ENCODE results near the gene FGFR1OP2.
A peak's percentile ranks its signal among the peaks of the same experiment; 100 is the strongest.
"Not testable (repeated sequence)": the region's sequence is repeated elsewhere in the genome, so short reads cannot be mapped to it uniquely, and the experiment has no call there.

Gene FGFR1OP2

GRCh38 chr12:26941215-26941594 is 2.9 kb downstream of the FGFR1OP2 start:
- no peak for DNase-seq (ENCODE audit: low read depth)

DNA sequence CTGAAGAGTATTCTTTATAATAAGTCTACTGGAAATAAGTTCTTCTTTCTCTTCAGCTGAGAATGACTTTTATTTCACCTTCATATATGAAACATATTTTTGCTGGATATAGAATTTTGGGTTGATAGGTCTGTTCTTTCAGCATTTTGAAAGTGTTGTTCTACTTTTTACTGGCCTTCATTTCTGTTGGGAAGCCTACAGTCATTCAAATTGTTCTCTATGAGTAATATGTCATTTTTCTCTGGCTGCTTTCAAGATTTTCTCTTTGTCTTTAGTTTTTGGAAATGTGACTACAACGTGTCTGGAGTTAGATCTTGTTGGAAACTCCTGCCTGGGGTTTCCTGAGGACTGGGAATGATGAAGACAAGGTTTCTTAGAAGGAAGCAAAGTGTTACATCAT is 10.0 kb downstream of the FGFR1OP2 start:
- DNase-seq (ENCODE audit: low read depth): no peak

GRCh38 chr12:26953447-26953846 is 15.2 kb downstream of the FGFR1OP2 start:
- DNase-seq (ENCODE audit: low read depth): no peak

DNA sequence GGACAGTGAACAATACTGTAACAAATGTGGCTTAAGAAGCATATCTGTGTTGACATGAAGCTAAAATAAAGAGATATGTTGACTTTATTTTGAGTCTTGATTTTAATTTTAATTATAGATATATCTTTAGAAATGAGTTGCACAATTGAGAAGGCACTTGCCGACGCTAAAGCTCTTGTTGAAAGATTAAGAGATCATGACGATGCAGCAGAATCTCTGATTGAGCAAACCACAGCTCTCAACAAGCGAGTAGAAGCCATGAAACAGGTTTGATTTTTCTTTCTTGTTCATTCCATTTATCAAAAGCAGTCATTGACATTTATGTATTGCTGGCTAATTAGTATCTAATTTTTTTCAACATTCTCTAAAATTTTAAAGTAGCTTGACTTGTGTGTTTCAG is 15.8 kb downstream of the FGFR1OP2 start:
- DNase-seq (ENCODE audit: low read depth): no peak

- DNase-seq (ENCODE audit: low read depth): not testable (repeated sequence)
Measured at GRCh38 chr12:26961391-26961790, 23.1 kb downstream of the FGFR1OP2 start.

DNA sequence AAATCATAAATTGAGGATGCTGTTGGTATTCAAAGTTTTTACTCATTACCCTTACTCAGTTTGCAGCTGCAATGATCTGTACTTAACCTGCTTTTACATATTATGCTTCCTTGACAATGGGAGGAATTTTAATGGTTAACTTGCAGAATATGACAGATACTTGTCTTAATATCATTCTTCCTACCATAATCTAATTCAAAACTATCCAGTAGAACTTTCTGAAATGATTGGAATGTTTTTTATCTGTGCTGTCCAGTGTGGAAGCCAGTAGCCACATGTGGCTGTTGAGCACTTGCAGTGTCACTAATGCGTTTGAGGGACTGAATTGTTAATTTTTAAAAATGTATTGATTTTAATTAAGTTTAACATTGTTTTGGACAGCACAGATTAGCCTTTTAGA is 23.5 kb downstream of the FGFR1OP2 start:
- DNase-seq (ENCODE audit: low read depth): no peak

- DNase-seq (ENCODE audit: low read depth): no peak
Measured at GRCh38 chr12:26963413-26963812, 25.1 kb downstream of the FGFR1OP2 start.

GRCh38 chr12:26966842-26967241 is 28.6 kb downstream of the FGFR1OP2 start:
- no peak for DNase-seq (ENCODE audit: low read depth)

- no peak for DNase-seq (ENCODE audit: low read depth)
Measured at GRCh38 chr12:26970136-26970535, 31.9 kb downstream of the FGFR1OP2 start.

- DNase-seq (ENCODE audit: low read depth): peak; percentile 34
Measured at GRCh38 chr12:26971963-26972362, 33.7 kb downstream of the FGFR1OP2 start.

DNA sequence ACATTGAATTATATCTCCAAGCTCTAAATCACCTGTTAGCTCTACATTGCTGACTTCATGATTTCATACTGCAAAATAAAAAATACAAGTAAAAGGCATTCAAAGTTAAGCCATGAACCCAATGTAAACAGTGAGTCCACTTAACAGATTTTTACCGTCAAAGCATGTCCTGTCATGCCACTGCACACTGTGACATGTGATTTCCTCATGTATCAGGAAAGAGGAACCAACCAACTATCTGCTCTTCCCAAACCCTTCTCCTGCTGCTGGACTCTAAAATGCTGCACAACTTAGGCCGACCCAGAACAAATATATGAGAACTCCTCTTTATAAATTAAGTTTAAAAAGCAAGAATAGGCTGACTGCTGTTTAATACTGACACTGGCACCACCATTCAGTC is 38.4 kb downstream of the FGFR1OP2 start:
- DNase-seq (ENCODE audit: low read depth): no peak

DNA sequence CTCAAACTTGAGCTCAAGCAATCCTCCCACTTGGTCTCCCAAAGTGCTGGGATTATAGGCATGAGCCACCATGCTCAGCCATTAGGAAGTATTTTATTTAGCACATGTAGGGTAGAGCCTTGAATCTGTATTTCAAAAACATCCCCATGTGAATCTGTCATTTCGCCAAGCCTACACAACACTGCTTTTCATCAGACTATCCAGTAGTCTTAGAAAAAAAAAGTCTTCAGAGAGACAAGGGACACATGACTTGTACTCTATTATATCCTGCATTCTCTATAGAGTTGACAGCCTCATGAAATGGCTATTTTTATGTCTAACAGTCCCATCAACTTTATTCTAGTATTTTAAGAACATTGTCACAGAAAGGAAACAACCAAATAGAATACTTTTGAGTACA is 40.5 kb downstream of the FGFR1OP2 start:
- DNase-seq (ENCODE audit: low read depth): no peak

- DNase-seq (ENCODE audit: low read depth): no peak
Measured at GRCh38 chr12:26979733-26980132, 41.5 kb downstream of the FGFR1OP2 start.

- DNase-seq (ENCODE audit: low read depth): no peak
Measured at GRCh38 chr12:26982866-26983265, 44.6 kb downstream of the FGFR1OP2 start.

DNA sequence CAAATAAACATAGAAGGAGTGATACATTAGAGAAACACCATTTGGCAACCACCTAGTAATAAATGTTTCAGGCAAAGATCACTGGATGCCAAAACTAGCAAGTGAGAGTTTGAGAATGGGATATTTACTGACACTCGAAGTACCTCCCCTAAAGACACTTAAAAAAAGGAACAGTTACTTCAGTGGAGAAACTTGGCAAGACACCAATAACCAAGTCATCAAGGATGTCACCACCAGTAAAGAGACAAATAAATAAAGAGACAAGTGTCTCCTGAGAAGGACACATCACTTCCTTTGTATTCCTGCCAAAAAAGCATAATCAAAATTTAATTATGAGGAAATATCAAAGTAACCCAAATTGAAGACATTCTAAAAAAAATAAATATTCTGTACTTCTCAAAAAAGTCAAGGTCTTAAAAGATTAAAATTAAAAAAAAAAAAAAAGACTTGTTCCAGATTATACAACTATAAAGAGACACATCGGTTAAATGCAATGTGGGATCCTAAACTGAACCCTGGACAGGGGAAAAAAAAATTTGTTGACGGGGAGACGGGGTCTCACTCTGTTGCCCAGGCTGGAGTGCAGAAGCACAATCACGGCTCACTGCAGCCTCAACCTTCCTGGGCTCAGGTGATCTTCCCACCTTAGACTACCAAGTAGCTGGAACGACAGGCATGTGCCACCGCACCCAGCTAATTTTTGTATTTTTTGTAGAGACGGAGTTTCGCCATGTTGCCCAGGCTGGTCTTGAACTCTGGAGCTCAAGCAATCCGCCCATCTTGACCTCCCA is 49.6 kb downstream of the FGFR1OP2 start:
- no peak for DNase-seq (ENCODE audit: low read depth)

DNA sequence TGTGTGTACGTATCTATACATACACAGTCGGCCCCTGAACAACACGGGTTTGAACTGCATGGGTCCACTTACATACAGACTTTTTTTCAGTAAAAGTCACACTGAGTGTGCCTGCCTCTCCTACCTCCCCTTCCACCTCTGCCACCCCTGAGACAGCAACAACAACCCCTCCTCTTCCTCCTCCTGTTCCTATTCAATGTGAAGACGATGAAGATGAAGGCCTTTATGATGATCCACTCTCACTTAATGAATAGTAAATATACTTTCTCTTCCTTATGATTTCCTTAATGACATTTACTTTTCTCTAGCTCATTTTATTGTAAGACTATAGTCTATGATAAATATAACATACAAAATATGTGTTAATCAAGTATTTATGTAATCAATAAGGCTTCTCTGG is 50.4 kb downstream of the FGFR1OP2 start:
- DNase-seq (ENCODE audit: low read depth): no peak

GRCh38 chr12:26989873-26990272 is 51.6 kb downstream of the FGFR1OP2 start:
- DNase-seq (ENCODE audit: low read depth): no peak

DNA sequence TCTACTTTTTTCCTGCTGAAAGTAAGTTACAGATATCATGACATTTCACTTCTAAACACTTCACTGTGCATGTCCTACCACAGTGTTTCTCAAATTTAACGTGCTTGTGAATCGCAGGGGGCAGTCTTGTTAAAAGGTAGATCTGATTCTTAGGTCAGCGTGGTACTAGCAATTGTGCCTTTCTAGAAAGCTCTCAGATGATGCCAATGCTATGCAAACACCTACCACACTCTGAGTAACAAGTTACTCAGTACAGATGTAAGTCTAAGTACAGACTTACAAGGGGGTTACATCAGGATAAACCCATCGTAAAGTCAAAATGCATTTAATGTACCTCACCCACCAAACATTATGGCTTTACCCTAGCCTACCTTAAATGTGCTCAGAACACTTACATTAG is 53.6 kb downstream of the FGFR1OP2 start:
- DNase-seq (ENCODE audit: low read depth): no peak

DNA sequence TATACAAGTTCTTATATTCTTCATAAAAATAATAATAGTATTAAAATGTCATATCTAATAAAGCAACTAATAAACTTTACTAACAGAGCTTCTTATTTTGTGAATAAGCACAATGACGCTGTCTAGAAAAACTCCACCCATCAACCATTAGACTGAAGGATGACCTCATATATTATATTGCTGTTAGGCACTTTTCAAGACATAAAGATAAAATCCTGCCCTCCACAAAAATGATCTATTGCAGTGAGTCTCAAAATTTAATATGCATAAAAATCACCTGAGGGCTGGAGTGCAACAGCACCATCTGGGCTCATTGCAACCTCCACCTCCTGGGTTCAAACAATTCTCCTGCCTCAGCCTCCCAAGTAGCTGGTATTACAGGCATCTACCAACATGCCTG is 55.8 kb downstream of the FGFR1OP2 start:
- no peak for DNase-seq (ENCODE audit: low read depth)

GRCh38 chr12:26995706-26996105 is 57.4 kb downstream of the FGFR1OP2 start:
- DNase-seq (ENCODE audit: low read depth): no peak

- no peak for DNase-seq (ENCODE audit: low read depth)
Measured at GRCh38 chr12:26997003-26997402, 58.7 kb downstream of the FGFR1OP2 start.

DNA sequence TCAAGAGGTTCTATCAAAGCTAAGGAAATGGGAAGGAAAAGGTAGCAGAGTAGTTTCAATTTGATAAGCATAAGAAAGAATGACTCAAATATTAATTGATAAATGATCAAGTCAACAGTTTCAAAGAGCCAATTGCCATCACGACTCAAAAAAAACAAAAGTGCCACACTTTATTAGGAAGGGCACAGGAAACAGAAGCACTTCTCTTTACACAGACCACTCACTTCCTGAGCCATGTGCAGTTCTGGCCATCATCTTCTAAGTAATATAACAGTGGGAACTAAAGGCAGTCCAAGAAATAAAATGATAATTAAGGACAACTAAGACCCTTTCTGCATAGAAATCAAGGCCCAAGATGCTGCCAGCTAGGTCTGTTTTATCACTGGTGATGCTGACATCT is 62.7 kb downstream of the FGFR1OP2 start:
- DNase-seq (ENCODE audit: low read depth): no peak

DNA sequence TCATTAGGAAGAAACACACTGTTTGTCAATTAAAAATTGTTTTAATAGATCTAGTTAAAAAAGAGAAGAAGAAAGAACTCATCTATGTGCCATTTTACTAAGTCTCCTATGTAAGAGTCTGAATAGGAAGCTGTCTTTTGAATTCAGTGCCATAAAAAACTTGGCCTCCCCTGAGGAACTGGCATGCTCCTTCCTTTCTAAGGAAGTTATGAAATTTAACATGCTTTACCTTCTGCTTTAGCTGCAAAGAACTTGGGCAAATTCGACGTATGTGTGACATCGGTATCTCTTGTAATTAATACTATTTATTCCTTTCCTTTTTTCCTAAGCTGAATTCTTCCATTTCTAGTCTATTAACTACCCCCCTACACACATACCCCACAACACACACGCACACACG is 63.4 kb downstream of the FGFR1OP2 start:
- no peak for DNase-seq (ENCODE audit: low read depth)

- DNase-seq (ENCODE audit: low read depth): no peak
Measured at GRCh38 chr12:27002141-27002540, 63.9 kb downstream of the FGFR1OP2 start.

Data from activated T-helper 9 cell treated with anti-CD3 and anti-CD28 coated beads, Interleukin-2, amount 50 U/mL, for 16 hours (primary cell).